Kidney epithelial cell (primary cell): Measurements from ENCODE around the gene FMN1. TPM values are rescaled to one million over a fixed set of nuclear protein-coding genes. Genes with fewer than 3 reads are reported as not detected.

Source experiments
- DNase-seq: peaks from one replicate; pipeline ENCODE4 v3.0.0-alpha.2; 2010; ENCODE audit warnings: low read depth
- H3K27me3 ChIP-seq: 2 replicates; pipeline ENCODE4 v1.6.0; 2011; ENCODE audit warnings: low read length; ENCODE audit not compliant: control insufficient read depth, insufficient read depth
- H3K36me3 ChIP-seq: 2 replicates; pipeline ENCODE4 v1.5.1; 2011; ENCODE audit warnings: low read length; ENCODE audit not compliant: control insufficient read depth, insufficient read depth
- H3K4me3 ChIP-seq: 2 replicates; pipeline ENCODE4 v1.5.1; 2011; ENCODE audit warnings: low read depth, mild to moderate bottlenecking, control low read depth, low read length
- CTCF ChIP-seq: IDR thresholded peaks from 2 replicates; pipeline ENCODE4 v1.5.1; 2011; ENCODE audit warnings: mild to moderate bottlenecking, moderate library complexity, low read length, control low read depth, inconsistent platforms; ENCODE audit not compliant: insufficient read depth, poor library complexity, severe bottlenecking
- total RNA-seq: library from RNA; depleted of rRNA; stranded (reverse); fragments of >200 nt; gene quantifications from 2 replicates; pipeline ENCODE4 v1.2.3, GENCODE V29; 2015

Gene FMN1
- total RNA-seq, 1 donor from 2014 or later, result 4.5 TPM

- H3K4me3 ChIP-seq, result no peak overlapping the region
- no peaks in the 10 kb centered on the region for H3K27me3 ChIP-seq
- no peak for TF ChIP-seq CTCF
- DNase-seq, result no peak
- no peaks in the 10 kb centered on the region for H3K36me3 ChIP-seq
Observed at GRCh38 chr15:33040496-33040895, 154.0 kb downstream of the FMN1 start.

- no peak for TF ChIP-seq CTCF
- Histone ChIP-seq H3K27me3 (no peaks in the 10 kb centered on the region), H3K4me3 (no peak overlapping the region), H3K36me3 (no peaks in the 10 kb centered on the region)
- no peak for DNase-seq
Observed at GRCh38 chr15:33034588-33034987, 159.9 kb downstream of the FMN1 start.

- no peaks in the 10 kb centered on the region for H3K36me3 ChIP-seq
- no peak overlapping the region for H3K4me3 ChIP-seq
- DNase-seq, result no peak
- TF ChIP-seq CTCF, result no peak
- no peaks in the 10 kb centered on the region for H3K27me3 ChIP-seq
Observed at GRCh38 chr15:33032053-33032452, 162.5 kb downstream of the FMN1 start.

GRCh38 chr15:33031324-33031821 lies 163.1 kb downstream of the FMN1 start:
- no peak for TF ChIP-seq CTCF
- H3K36me3 ChIP-seq, result no peaks in the 10 kb centered on the region
- no peak overlapping the region for H3K4me3 ChIP-seq
- no peaks in the 10 kb centered on the region for H3K27me3 ChIP-seq
- no peak for DNase-seq

GRCh38 chr15:33030315-33030714 lies 164.2 kb downstream of the FMN1 start:
- DNase-seq, result no peak
- TF ChIP-seq CTCF, result no peak
- Histone ChIP-seq H3K27me3 (no peaks in the 10 kb centered on the region), H3K4me3 (no peak overlapping the region), H3K36me3 (no peaks in the 10 kb centered on the region)

- H3K36me3 ChIP-seq, result no peaks in the 10 kb centered on the region
- TF ChIP-seq CTCF, result no peak
- H3K4me3 ChIP-seq, result no peak overlapping the region
- H3K27me3 ChIP-seq, result no peaks in the 10 kb centered on the region
- DNase-seq, result no peak
Observed at GRCh38 chr15:33029109-33029652, 165.3 kb downstream of the FMN1 start.
